Lower leg skin (tissue), 3 donors: ENCODE results near the gene IL1B.

Experiments used
- CTCF ChIP-seq, 3 donors: fragments of 450-650 bp; IDR thresholded peaks; one replicate each; pipeline ENCODE4 v1.5.1; 2016; ENCODE audit warnings: antibody characterized with exemption in 3 of 3, mild to moderate bottlenecking in 3 of 3, moderate library complexity in 2 of 3
- POLR2A ChIP-seq, 2 donors: fragments of 450-650 bp; IDR thresholded peaks; one replicate each; pipeline ENCODE4 v1.6.1; 2016 to 2017; ENCODE audit warnings: antibody characterized with exemption in 2 of 2, mild to moderate bottlenecking in 1 of 2, moderate library complexity in 1 of 2

- TF ChIP-seq POLR2A (IDR thresholded peaks at IDR 0.05) = no peak
- no peak for TF ChIP-seq CTCF (IDR thresholded peaks at IDR 0.05)
Observed at GRCh38 chr2:112791693-112792230, 44.8 kb downstream of the IL1B start.
